MG63 (cell line): ENCODE data around the gene FYCO1. TPM values are rescaled to one million over a fixed set of nuclear protein-coding genes. Genes with fewer than 3 reads are reported as not detected.

ENCODE experiments used
- DNase-seq: peaks from one replicate; pipeline ENCODE4 v3.0.0-alpha.2; 2020
- H3K27me3 ChIP-seq: fragments of 250-450 bp; sonication (Bioruptor Pico); 2 replicates; pipeline ENCODE4 v1.5.1; 2020; ENCODE audit warnings: mild to moderate bottlenecking, moderate library complexity
- H3K36me3 ChIP-seq: fragments of 250-450 bp; sonication (Bioruptor Pico); 2 replicates; pipeline ENCODE4 v1.5.1; 2020; ENCODE audit warnings: mild to moderate bottlenecking, moderate library complexity
- H3K4me3 ChIP-seq: fragments of 250-450 bp; sonication (Bioruptor Pico); 2 replicates; pipeline ENCODE4 v1.5.1; 2020; ENCODE audit warnings: mild to moderate bottlenecking, moderate library complexity
- H3K9me3 ChIP-seq: fragments of 250-450 bp; sonication (Bioruptor Pico); 2 replicates; pipeline ENCODE4 v1.5.1; 2020; ENCODE audit warnings: mild to moderate bottlenecking, moderate library complexity
- total RNA-seq: library from RNA; depleted of rRNA; stranded (reverse); fragments of >200 nt; shearing (Covaris generic); gene quantifications from 2 replicates; pipeline ENCODE4 v1.2.3, GENCODE V29; 2014; ENCODE audit warnings: low replicate concordance

FYCO1 gene
- total RNA-seq, 1 experiment from 2014 or later, result 10.5 TPM

DNA sequence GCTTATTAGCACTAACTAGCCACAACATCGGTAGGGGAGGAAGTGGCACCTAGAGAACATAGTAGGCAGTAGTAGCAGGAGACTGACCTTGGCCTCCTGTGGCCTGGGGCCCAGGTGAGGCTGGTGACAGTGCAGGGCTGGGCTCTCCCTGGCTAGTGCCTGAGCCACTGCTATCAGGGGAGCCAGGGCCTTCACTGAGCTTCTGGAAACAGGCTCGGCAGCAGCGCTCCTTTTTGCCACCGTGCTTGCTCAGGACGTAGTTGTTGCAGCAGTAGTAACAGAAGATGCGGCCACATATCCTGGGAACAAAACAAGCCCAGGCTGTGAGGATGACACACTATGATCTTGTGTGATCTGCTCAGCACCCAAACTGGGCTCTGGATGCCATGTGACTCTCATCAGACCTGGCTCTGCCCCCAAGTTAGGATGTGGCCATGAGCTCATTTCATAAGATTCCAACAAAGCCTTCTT, 37.3 kb downstream of the FYCO1 start:
- H3K4me3 ChIP-seq, result no peak overlapping the region
- DNase-seq, result peak; percentile 40
- H3K27me3 ChIP-seq, result no peaks in the 10 kb centered on the region
- H3K9me3 ChIP-seq, result no peaks in the 10 kb centered on the region
- peaks cover 10% of the 10 kb centered on the region for H3K36me3 ChIP-seq

DNA sequence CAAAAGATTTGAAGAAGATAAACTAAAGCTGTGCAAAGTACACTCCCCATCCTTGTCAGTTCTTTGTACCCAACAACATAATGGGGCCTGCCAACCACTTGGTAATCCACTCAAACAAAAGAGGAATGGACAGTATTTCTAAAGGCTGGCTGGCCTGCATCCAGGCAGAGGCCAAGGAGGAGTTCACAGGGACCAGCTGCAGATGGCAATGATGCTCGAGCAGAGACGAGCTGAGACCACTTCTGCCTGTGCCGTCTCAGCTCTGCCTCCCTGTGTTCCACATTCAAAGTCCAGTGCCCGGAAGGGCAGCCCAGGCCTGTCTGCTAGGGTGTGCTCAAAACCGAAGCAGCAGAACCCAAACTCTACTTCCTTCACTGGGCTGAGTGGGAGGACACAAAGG, 38.0 kb downstream of the FYCO1 start:
- H3K27me3 ChIP-seq, result no peaks in the 10 kb centered on the region
- H3K4me3 ChIP-seq, result no peak overlapping the region
- H3K36me3 ChIP-seq, result peaks cover 10% of the 10 kb centered on the region
- no peak for DNase-seq
- no peaks in the 10 kb centered on the region for H3K9me3 ChIP-seq

DNA sequence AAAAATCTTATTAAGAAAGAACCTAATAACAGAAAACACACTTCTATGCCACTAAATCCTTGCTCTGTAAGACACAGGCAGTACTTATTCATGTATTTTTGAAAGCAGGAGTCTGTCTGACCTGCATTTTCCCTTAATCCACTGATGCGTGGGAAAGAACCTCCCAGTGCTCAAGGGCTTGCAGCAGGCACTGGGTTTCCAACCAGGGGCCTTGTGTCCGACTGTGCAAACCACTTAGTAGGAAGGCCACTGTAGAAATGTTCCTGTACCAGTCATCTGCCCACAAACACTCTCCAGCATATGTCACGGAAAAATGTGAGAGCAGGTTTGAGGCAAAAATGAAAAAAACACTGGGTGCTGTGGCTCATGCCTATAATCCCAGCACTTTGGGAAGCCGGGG, 39.9 kb downstream of the FYCO1 start:
- Histone ChIP-seq H3K27me3 (no peaks in the 10 kb centered on the region), H3K9me3 (no peaks in the 10 kb centered on the region), H3K4me3 (no peak overlapping the region), H3K36me3 (peaks cover 7% of the 10 kb centered on the region)
- no peak for DNase-seq

DNA sequence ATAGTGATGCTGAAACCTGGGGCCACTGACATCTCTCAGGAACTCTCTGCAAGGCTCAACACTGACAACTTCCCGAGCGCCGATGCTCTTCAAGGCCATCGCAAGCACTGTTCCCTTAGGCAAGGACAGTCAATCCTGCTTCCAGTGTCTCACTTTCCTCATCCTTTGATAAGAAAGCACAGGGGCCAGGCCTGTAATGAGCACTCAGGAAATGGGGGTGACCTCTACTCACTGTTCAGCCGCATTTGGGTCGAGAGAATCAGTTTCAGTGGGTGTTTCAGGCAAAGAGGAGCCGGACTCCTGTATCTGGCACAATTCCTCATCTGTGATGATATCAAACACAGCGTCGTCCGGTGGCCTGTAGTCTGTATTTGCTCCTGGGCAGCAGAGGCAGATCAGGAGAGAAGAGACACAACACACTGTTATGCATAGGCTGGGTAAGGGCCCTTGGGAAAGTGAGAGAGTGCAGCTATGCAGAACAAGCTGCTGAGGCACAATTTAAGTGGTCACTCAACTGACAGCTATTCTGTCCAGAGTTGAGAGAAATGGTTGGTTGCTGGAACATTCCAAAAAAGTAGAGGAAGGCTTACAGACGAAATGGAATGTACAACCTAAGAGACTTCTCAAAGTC, 40.5 kb downstream of the FYCO1 start:
- Histone ChIP-seq H3K4me3 (no peak overlapping the region), H3K9me3 (no peaks in the 10 kb centered on the region), H3K36me3 (peaks cover 5% of the 10 kb centered on the region), H3K27me3 (no peaks in the 10 kb centered on the region)
- no peak for DNase-seq

DNA sequence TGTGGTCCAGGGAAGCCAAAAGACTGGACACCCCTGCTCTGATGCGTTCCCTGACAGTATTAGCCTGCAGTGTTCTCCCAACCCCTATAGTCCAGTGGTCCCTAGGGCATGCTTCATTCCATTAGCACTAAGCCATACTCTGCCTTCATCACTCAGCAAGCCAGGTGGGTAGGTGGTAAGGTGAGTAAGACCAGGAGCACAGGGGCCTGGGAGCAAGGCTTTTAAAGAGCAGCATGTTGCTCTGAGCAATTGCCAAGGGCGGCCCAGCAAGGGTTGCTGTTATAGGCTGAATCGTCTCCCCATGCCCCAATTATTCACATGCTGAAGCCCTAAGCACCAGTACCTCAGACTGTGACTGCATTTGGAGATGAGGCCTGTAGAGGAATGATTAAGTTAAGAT, 41.3 kb downstream of the FYCO1 start:
- no peak overlapping the region for H3K4me3 ChIP-seq
- no peak for DNase-seq
- peaks cover 4% of the 10 kb centered on the region for H3K36me3 ChIP-seq
- no peaks in the 10 kb centered on the region for H3K27me3 ChIP-seq
- no peaks in the 10 kb centered on the region for H3K9me3 ChIP-seq

DNA sequence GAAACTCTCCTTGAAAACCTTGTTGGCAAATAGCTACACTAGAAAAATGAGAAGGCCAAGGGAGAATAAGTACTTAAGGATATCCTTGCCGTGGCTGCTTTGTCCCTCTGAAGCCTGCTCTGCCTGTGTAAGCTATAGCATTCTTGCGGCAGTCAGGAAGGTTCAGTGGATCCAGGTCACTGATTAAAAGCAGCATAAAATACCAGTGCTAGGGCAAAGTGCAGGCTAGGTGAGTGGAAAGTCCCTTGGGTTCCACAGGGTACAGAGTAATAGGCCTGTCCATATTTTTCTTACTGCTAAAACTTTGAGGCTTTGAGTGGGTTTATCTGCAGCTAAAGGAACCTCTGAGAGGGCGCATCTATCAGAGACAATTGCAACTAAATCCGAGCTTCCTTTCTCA, 42.1 kb downstream of the FYCO1 start:
- Histone ChIP-seq H3K4me3 (no peak overlapping the region), H3K9me3 (no peaks in the 10 kb centered on the region), H3K36me3 (peaks cover 2% of the 10 kb centered on the region), H3K27me3 (no peaks in the 10 kb centered on the region)
- DNase-seq, result no peak

DNA sequence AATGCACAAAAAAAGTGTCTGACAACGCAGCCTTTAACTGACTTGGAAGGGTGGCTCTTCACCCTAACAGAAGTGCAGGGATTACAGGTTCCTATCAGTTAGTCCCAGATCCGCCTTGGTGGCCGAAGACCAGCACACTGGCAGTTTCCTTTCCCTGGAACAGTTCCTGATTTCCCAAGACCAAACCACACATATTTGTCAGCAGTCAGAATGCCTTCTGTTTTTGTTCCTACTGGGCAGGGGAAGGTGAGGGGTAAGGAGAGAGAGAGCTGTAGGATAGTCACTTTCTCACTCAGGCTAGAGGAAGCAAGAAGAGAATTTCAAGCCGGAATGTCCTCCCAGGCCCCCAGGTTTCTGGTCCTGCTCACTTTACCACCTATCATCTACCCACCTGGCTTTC, 43.2 kb downstream of the FYCO1 start:
- Histone ChIP-seq H3K36me3 (peaks cover 2% of the 10 kb centered on the region; the same call in 1 of the 2 replicates), H3K9me3 (no peaks in the 10 kb centered on the region), H3K27me3 (no peaks in the 10 kb centered on the region), H3K4me3 (no peak overlapping the region)
- no peak for DNase-seq

DNA sequence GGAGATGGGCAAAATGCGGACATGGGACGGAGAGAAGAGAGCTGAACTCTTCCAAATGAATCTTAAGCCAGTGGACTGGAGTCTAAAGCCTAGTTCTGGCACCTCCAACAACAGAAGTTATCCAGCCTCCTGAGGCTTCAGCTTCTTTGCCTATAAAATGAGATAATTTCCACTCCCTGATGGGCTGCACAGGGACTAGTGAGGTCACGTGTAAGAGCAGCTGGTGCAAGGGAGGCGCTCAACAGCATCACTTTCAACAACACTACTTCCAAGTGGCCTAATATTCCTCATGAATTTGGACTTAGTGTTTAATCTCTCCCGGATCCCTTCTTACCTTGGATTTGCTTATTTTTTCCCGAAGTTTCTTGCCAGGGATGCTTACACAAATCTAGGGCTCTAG, 43.7 kb downstream of the FYCO1 start:
- Histone ChIP-seq H3K4me3 (no peak overlapping the region), H3K27me3 (no peaks in the 10 kb centered on the region), H3K36me3 (no peaks in the 10 kb centered on the region; the same call in 1 of the 2 replicates), H3K9me3 (no peaks in the 10 kb centered on the region)
- no peak for DNase-seq

DNA sequence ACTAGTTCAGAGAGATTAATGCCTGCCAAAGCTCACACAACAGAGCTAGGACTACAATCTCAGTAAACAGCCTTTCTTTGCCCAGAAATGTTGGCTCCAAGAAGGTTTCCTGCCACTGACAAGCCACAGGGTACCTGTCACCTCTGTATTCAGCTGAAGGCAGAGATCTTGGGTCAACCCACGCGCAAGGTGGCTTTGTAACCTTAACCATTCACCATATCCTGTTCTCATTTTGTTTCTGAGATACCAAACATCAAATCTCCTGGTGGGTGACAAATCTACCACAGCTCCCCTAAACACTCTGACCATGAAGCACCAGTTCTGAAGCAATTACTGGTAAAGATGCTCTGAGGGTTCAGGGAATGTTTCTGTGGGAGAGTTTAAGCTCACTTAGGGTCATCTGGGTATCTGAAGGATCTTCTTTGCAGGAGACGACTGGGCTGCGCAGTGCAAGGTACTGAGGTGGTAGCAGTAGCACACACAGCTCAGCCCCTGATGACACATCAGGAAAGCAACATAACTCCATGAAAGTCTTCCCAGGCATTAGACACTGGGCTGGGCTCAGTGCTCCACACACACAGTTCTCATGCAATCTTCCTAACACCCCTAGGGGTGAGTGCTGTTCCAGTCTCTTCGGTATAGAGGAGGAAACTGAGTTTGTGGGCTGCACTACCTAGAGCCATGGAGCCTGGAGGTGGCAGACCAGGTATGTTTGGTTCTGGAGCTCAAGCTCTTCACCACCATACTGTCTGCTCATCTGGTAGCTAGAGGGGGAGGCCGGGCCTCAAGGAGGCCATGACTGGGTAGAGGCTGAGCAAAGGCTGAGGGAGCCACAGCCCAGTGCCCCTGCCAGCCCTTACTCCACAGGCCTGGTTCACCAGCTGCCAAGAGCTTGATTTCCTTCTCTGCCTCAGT, 44.7 kb downstream of the FYCO1 start:
- Histone ChIP-seq H3K27me3 (no peaks in the 10 kb centered on the region), H3K4me3 (no peak overlapping the region), H3K36me3 (peaks cover 6% of the 10 kb centered on the region), H3K9me3 (no peaks in the 10 kb centered on the region)
- DNase-seq, result no peak

DNA sequence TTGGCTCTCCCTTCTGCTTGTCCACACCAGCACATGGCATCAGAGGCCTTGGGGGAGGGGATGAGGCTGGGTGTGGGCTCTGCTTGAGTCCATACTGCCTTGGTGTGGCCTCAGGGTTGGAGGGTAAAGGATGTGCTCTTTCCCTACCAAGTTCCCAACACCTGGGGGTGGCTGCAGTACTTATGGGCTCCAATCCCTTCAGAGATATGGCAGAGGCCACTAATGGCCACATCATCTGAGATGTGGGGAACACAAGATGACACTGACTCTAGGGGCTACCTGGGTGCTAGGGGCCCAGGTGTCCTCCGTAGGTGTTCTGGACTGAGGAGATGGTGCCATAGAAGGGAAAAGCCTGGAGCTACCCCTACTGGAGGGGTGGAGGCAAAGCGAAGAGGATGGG, 45.5 kb downstream of the FYCO1 start:
- no peak for DNase-seq
- H3K9me3 ChIP-seq, result no peaks in the 10 kb centered on the region
- H3K36me3 ChIP-seq, result peaks cover 6% of the 10 kb centered on the region
- H3K27me3 ChIP-seq, result no peaks in the 10 kb centered on the region
- H3K4me3 ChIP-seq, result no peak overlapping the region

DNA sequence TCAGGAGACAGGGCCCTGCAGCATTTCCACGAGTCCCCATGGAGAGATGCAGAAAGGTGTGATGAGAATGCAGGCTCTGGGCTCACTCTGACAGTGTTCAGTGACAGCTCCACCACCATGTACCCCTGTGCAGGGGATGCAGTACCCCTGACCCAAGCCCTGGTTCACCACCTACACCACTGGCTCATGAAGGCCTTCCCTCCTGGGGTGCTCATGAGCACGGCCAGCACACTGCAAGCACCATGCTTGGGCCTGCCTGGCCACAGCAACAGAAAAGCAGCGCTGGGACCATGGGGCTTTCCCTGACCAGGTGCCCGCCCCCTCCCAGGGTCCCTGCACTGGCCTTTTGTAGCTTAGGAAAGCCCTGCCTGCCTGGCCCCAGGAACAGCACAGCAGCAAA, 46.2 kb downstream of the FYCO1 start:
- Histone ChIP-seq H3K27me3 (no peaks in the 10 kb centered on the region), H3K36me3 (peaks cover 6% of the 10 kb centered on the region), H3K4me3 (no peak overlapping the region), H3K9me3 (no peaks in the 10 kb centered on the region)
- no peak for DNase-seq

DNA sequence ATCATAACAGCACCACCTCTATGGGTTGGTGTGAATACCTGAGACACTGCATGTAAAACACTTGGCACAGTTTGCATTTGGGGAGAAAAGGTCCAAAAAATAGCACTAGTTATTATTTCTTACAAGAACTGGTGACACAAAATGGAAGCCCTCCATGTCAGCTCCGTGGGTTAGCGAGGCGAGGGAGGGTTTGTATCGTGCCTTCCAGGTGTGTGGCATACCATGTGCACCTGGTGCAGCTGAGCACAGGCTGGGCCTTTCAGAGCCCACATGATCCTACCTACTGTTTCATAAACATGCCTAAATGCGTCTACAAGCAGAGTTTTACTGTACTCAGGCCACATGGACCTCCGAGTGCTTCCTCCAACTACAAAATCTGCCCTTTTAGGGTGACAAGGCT, 46.7 kb downstream of the FYCO1 start:
- Histone ChIP-seq H3K27me3 (no peaks in the 10 kb centered on the region), H3K4me3 (no peak overlapping the region), H3K36me3 (peaks cover 6% of the 10 kb centered on the region), H3K9me3 (no peaks in the 10 kb centered on the region)
- DNase-seq, result no peak

DNA sequence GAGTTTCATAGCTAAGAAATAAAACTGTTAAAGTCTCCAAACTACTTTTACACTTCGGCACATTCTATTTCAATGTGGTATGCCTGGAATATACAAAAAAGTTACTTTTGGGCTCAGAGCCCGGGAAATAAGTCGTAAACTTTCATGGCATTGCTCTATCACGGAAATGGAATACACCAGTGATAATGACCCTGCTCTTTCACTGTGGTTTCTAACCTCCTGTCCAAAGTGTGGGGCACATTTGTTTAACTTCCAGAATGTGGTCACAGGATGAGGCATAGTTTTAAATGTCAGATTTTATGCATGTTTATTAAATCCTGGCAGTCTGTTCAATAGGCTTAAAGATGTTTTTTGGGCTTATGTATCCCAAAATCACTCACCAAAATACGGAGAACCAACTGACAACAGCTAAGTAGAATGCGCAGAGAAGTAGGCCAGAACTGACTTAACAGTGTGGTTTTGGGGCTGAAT, 47.3 kb downstream of the FYCO1 start:
- Histone ChIP-seq H3K9me3 (no peaks in the 10 kb centered on the region), H3K27me3 (no peaks in the 10 kb centered on the region), H3K4me3 (no peak overlapping the region), H3K36me3 (peaks cover 6% of the 10 kb centered on the region)
- DNase-seq, result peak; percentile 70

DNA sequence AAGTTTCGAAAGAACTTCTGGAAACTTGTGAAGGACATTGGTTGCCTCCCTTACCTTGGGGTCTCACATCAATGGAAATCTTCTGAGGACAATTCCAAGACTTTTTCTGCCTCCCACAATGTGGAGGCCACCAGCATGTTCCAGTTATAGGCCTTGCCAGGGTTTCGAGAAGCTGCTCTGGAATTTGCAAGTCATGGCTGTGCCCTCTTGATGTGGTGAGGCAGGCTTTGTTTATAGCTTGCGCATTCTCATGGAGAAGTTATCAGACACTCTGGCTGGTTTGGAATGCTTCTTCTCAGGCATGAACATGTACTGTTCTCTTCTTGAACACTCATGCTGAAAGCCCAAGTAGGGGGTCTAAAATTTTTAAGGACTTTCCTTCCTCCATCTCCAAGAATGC, 48.3 kb downstream of the FYCO1 start:
- peaks cover 6% of the 10 kb centered on the region for H3K36me3 ChIP-seq
- no peak for DNase-seq
- H3K27me3 ChIP-seq, result no peaks in the 10 kb centered on the region
- no peaks in the 10 kb centered on the region for H3K9me3 ChIP-seq
- no peak overlapping the region for H3K4me3 ChIP-seq

DNA sequence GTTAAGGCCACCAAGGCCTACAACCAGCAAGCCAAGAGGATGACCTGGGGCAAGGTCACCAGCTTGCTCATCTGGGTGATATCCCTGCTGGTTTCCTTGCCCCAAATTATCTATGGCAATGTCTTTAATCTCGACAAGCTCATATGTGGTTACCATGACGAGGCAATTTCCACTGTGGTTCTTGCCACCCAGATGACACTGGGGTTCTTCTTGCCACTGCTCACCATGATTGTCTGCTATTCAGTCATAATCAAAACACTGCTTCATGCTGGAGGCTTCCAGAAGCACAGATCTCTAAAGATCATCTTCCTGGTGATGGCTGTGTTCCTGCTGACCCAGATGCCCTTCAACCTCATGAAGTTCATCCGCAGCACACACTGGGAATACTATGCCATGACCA, 48.7 kb downstream of the FYCO1 start:
- Histone ChIP-seq H3K9me3 (no peaks in the 10 kb centered on the region), H3K4me3 (no peak overlapping the region), H3K27me3 (no peaks in the 10 kb centered on the region), H3K36me3 (peaks cover 6% of the 10 kb centered on the region)
- no peak for DNase-seq

DNA sequence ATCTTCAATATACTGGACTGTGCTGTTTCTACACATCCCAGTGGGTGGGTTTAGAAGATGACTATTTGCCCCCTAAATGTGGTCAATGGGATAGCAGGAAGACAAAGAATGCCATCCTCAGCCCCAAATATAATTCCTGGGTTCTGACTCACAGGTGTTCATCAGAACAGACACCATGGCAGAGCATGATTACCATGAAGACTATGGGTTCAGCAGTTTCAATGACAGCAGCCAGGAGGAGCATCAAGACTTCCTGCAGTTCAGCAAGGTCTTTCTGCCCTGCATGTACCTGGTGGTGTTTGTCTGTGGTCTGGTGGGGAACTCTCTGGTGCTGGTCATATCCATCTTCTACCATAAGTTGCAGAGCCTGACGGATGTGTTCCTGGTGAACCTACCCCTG, 49.3 kb downstream of the FYCO1 start:
- DNase-seq, result no peak
- peaks cover 6% of the 10 kb centered on the region for H3K36me3 ChIP-seq
- no peaks in the 10 kb centered on the region for H3K27me3 ChIP-seq
- no peaks in the 10 kb centered on the region for H3K9me3 ChIP-seq
- no peak overlapping the region for H3K4me3 ChIP-seq

DNA sequence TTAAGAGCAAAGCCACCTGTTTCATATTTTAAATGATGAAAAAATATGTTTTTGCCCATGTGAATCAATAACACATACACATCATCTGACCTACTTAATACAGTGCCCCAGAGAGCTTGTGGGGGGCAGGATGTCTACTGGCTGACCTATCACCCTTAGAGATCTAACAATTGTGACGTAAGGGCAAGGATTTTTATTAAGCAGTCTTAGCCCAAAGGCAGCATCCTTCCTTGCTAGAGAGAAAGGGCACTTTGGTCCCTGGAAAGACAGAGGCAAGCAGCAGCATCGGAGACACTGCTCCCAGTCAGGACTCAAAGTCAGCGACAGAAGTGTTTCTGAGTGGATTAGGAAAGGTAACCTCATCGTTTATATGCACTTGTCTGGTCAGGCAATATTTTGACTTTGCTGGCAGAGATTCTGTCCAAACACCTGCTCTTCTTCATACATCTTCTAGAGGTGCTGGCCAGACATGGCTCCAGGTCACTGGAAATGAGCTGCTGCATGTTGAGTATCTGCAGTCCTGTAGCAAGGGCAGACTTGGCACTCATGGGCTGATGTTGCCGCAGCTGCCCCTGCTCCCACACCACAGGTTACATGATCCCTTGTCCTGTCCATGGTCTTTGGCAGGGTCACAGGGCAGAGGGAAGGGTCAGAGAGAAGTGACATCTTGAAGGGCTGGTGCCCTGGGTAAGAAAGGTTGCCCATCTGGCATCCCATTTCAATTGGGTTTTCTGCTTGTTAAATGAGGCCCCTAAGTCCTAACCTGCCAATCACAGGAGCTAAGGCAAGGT, 50.6 kb downstream of the FYCO1 start:
- no peaks in the 10 kb centered on the region for H3K9me3 ChIP-seq
- H3K27me3 ChIP-seq, result no peaks in the 10 kb centered on the region
- H3K36me3 ChIP-seq, result peaks cover 6% of the 10 kb centered on the region

More for the DNA sequence above, 50.6 kb downstream of the FYCO1 start:
- DNase-seq, result no peak
- no peak overlapping the region for H3K4me3 ChIP-seq
